ENCODE data around the gene TBC1D22A. TPM values are rescaled to one million over a fixed set of nuclear protein-coding genes. Genes with fewer than 3 reads are reported as not detected.

TBC1D22A gene
- total RNA-seq, 4 donors from 2014 or later: 42.6 to 70.4 (median 55.1) TPM

GRCh38 chr22:46752286-46752987 lies 10.0 kb upstream of the TBC1D22A start:
- no peaks in the 10 kb centered on the region for H3K27me3 ChIP-seq
- DNase-seq: no peak
- no peak for TF ChIP-seq CTCF (IDR thresholded peaks at IDR 0.05)
- no peak for TF ChIP-seq POLR2A (IDR thresholded peaks at IDR 0.05)
- H3K4me3 ChIP-seq: no peak overlapping the region
- peaks cover 13 to 57% (median 22%) of the 10 kb centered on the region in 4 donors for H3K4me1 ChIP-seq
- H3K36me3 ChIP-seq: no peaks in the 10 kb centered on the region
- H3K27ac ChIP-seq: peak overlapping the region in 2 of 4 donors; percentile 92 to 93
- H3K9me3 ChIP-seq: peaks cover 0 to 4% (median 2%) of the 10 kb centered on the region in 4 donors

GRCh38 chr22:46752988-46753310 lies 9.5 kb upstream of the TBC1D22A start:
- Histone ChIP-seq H3K4me1 (peaks cover 13 to 57% (median 22%) of the 10 kb centered on the region in 4 donors), H3K27ac (peak overlapping the region in 3 of 4 donors; percentile 86 to 93 (median 92)), H3K9me3 (peaks cover 0 to 4% (median 2%) of the 10 kb centered on the region in 4 donors), H3K27me3 (no peaks in the 10 kb centered on the region), H3K36me3 (no peaks in the 10 kb centered on the region), H3K4me3 (no peak overlapping the region)
- no peak for DNase-seq
- TF ChIP-seq POLR2A (IDR thresholded peaks at IDR 0.05): no peak
- no peak for TF ChIP-seq CTCF (IDR thresholded peaks at IDR 0.05)

- DNase-seq: no peak
- no peak for TF ChIP-seq POLR2A (IDR thresholded peaks at IDR 0.05)
- no peak for TF ChIP-seq CTCF (IDR thresholded peaks at IDR 0.05)
- Histone ChIP-seq H3K27me3 (no peaks in the 10 kb centered on the region), H3K27ac (peak overlapping the region; percentile 31 to 93 (median 89)), H3K4me1 (peaks cover 13 to 59% (median 22%) of the 10 kb centered on the region in 4 donors), H3K36me3 (no peaks in the 10 kb centered on the region), H3K4me3 (no peak overlapping the region), H3K9me3 (peaks cover 0 to 4% (median 2%) of the 10 kb centered on the region in 4 donors)
Observed at GRCh38 chr22:46753360-46753759, 9.1 kb upstream of the TBC1D22A start.

GRCh38 chr22:46753761-46754109 lies 8.7 kb upstream of the TBC1D22A start:
- H3K9me3 ChIP-seq: peaks cover 0 to 4% (median 2%) of the 10 kb centered on the region in 4 donors
- H3K4me3 ChIP-seq: no peak overlapping the region
- TF ChIP-seq POLR2A (IDR thresholded peaks at IDR 0.05) (no peak), CTCF (IDR thresholded peaks at IDR 0.05) (no peak)
- H3K27me3 ChIP-seq: no peaks in the 10 kb centered on the region
- DNase-seq: no peak
- H3K4me1 ChIP-seq: peaks cover 13 to 62% (median 22%) of the 10 kb centered on the region in 4 donors
- H3K27ac ChIP-seq: peak overlapping the region; percentile 31 to 93 (median 89)
- no peaks in the 10 kb centered on the region for H3K36me3 ChIP-seq

- no peaks in the 10 kb centered on the region for H3K27me3 ChIP-seq
- H3K9me3 ChIP-seq: peaks cover 0 to 4% (median 2%) of the 10 kb centered on the region in 4 donors
- H3K36me3 ChIP-seq: no peaks in the 10 kb centered on the region
- peak; percentile 46 to 94 (median 94) for DNase-seq
- no peak overlapping the region for H3K4me3 ChIP-seq
- H3K4me1 ChIP-seq: peaks cover 11 to 67% (median 22%) of the 10 kb centered on the region in 4 donors
- peak; percentile 56 to 90 for TF ChIP-seq POLR2A (IDR thresholded peaks at IDR 0.05)
- no peak for TF ChIP-seq CTCF (IDR thresholded peaks at IDR 0.05)
- H3K27ac ChIP-seq: peak overlapping the region; percentile 31 to 93 (median 89)
Observed at GRCh38 chr22:46754110-46754799, 8.2 kb upstream of the TBC1D22A start.

Data from Peyer's patch (tissue), 4 donors.